K562 treated with DMSO at 1 percent for 4 hours (cell line): Measurements from ENCODE around the gene TP53AIP1. TPM values are rescaled to one million over a fixed set of nuclear protein-coding genes. Genes with fewer than 3 reads are reported as not detected.

Source experiments
- total RNA-seq: library from RNA; unstranded; fragments of 300-600 nt; gene quantifications from 2 replicates; pipeline ENCODE4 v1.2.3, GENCODE V29; 2022; ENCODE audit not compliant: insufficient read depth

Gene TP53AIP1
- not detected in 2 replicates for total RNA-seq

GRCh38 chr11:128942817-128943427, at the start of gene TP53AIP1:
TSS of gene TP53AIP1 (minus strand) at chr11:128942871. CDS start at chr11:128937818, 5,053 bp downstream.

GRCh38 chr11:128890543-128891368, 51.9 kb downstream of the TP53AIP1 start, which contains the start of gene KCNJ5:
TSS of gene KCNJ5 (plus strand) at chr11:128891356. CDS start at chr11:128911274, 19,918 bp downstream.

Other genes with a start within 250 kb of the TP53AIP1 start
- not detected in 2 replicates for gene FLI1, start 248.8 kb downstream of the TP53AIP1 start, total RNA-seq
- not detected in 2 replicates for gene KCNJ1, start 75.6 kb downstream of the TP53AIP1 start, total RNA-seq
- gene KCNJ5, start 51.5 kb downstream of the TP53AIP1 start, total RNA-seq, result not detected in 2 replicates
- not detected in 2 replicates for gene ARHGAP32, start 249.5 kb upstream of the TP53AIP1 start, total RNA-seq